ENCODE measurements around the gene CMTM8. TPM values are rescaled to one million over a fixed set of nuclear protein-coding genes. Genes with fewer than 3 reads are reported as not detected.
A peak's percentile ranks its signal among the peaks of the same experiment; 100 is the strongest.

The CMTM8 gene
- total RNA-seq, 1 experiment from 2014 or later = 28.5 TPM

DNA sequence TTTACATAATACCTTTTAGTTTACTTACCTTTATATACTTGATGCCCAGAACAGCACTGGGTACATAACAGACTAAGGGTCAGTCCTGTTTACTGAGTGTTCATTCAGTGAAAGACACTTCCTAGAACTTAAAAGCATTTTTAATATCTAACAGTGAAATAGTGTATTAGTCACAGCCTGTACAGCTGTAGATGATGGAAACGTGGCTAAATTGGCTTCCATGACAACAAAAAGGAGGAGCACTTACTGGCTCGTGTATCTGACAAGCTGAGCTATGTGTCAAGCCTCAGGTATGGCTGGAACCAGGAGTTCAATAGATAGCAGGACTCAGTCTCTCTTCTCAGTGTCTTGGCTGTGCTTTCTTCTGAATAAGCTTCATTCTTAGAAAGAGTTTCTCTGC, 40.2 kb downstream of the CMTM8 start:
- TF ChIP-seq CTCF (IDR thresholded peaks at IDR 0.05; ENCODE audit: insufficient read depth in 1 of 2, low read depth in 1 of 2, low read length in 1 of 2, severe bottlenecking in 1 of 2, unreplicated experiment in 1 of 2) = no peak
- H3K4me1 ChIP-seq = peaks cover 43% of the 10 kb centered on the region
- Mint-ChIP-seq H3K36me3 (ENCODE audit: insufficient read depth, unreplicated experiment) (no peaks in the 10 kb centered on the region), H3K4me3 (ENCODE audit: unreplicated experiment) (no peak overlapping the region), H3K27ac (ENCODE audit: unreplicated experiment) (no peak overlapping the region), H3K27me3 (ENCODE audit: insufficient read depth, unreplicated experiment) (no peaks in the 10 kb centered on the region), H3K4me1 (ENCODE audit: low read depth, unreplicated experiment) (peaks cover 34% of the 10 kb centered on the region), H3K9me3 (ENCODE audit: unreplicated experiment) (no peaks in the 10 kb centered on the region)
- no peaks in the 10 kb centered on the region for H3K27me3 ChIP-seq (replicated peaks; ENCODE audit: control insufficient read depth, insufficient read depth, low read length)
- no peak for DNase-seq
- no TSS peak for BruUV-seq (replicated peaks)
- H3K9me3 ChIP-seq = no peaks in the 10 kb centered on the region
- no peaks in the 10 kb centered on the region for H3K36me3 ChIP-seq (ENCODE audit: control insufficient read depth, insufficient read depth, low read length)
- no peak overlapping the region for H3K4me3 ChIP-seq (ENCODE audit: low read depth, low read length)
- ChIA-PET CTCF (no interaction called here), POLR2A (no interaction called here)
- intact Hi-C loops (cut with micrococcal nuclease; ENCODE audit: unreplicated experiment) = no loop called here

DNA sequence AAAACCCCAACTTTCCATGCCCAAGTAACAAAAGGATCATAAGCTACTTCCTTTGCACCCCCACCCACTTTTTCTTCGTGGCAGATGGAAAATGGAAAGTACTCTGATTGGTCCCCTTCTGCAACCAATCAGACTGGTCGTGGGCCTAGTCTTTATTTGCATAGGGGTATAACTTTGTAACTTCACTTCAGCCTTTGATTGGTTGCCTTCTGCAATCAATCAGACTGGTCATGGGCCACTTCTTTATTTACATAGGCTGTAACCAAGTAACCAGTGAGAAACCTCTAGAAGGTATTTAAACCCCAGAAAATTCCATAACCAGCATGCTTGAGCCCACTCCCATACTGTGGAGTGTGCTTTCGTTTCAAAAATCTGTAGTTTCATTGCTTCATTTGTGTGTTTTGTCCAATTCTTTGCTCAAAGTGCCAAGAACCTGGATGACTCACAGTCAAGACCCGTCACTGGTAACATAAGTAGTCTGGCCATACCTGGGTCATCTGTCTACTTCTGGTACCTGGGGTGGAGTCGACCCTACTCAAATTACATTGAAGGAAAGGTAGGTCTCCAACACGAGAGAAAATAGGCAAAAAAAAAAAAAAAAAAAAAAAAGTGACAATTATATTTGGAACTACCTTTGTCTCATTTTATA, 41.9 kb downstream of the CMTM8 start:
- peaks cover 34% of the 10 kb centered on the region for H3K4me1 Mint-ChIP-seq (ENCODE audit: low read depth, unreplicated experiment)
- no peak for TF ChIP-seq CTCF (IDR thresholded peaks at IDR 0.05; ENCODE audit: insufficient read depth in 1 of 2, low read depth in 1 of 2, low read length in 1 of 2, severe bottlenecking in 1 of 2, unreplicated experiment in 1 of 2)
- ChIA-PET POLR2A (no interaction called here), CTCF (no interaction called here)
- H3K27me3 Mint-ChIP-seq (ENCODE audit: insufficient read depth, unreplicated experiment) = no peaks in the 10 kb centered on the region
- no peak overlapping the region for H3K4me3 Mint-ChIP-seq (ENCODE audit: unreplicated experiment)
- Histone ChIP-seq H3K27me3 (replicated peaks; ENCODE audit: control insufficient read depth, insufficient read depth, low read length) (no peaks in the 10 kb centered on the region), H3K4me1 (peaks cover 56% of the 10 kb centered on the region), H3K9me3 (no peaks in the 10 kb centered on the region), H3K36me3 (ENCODE audit: control insufficient read depth, insufficient read depth, low read length) (no peaks in the 10 kb centered on the region), H3K4me3 (ENCODE audit: low read depth, low read length) (no peak overlapping the region)
- peak overlapping the region; percentile 2 for H3K27ac Mint-ChIP-seq (ENCODE audit: unreplicated experiment)
- BruUV-seq (replicated peaks) = no TSS peak
- no peaks in the 10 kb centered on the region for H3K36me3 Mint-ChIP-seq (ENCODE audit: insufficient read depth, unreplicated experiment)
- no peaks in the 10 kb centered on the region for H3K9me3 Mint-ChIP-seq (ENCODE audit: unreplicated experiment)
- DNase-seq = no peak
- intact Hi-C loops (cut with micrococcal nuclease; ENCODE audit: unreplicated experiment) = loop anchor here (5.0 kb wide), 1 partner anchor 43 kb away; the partner anchor contains the start of gene CMTM8

DNA sequence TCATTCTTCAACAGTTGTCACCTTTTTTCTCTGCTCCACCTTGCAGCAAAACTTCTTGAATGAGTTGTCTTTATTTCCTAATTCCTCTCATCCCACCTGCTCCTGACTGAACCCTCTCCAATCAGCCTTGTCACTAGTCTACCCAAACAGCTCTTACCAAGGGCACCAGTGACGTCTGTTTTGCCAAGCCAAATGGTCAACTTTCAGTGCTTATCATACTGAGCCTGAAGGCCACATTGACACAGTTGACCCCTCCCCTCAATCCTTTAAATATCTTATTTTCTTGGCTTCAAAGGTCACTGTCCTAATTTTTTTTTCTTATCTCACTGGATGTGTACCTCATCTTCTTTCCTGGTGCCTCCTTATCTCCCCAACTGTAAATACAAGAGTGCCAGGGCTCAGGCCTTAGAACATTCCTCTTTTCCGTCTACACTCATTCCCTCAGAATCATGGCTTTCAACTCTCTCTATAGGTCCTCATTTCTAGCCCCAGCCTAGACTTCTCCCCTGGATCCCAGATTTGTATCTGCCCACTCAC, 43.2 kb downstream of the CMTM8 start:
- peaks cover 27% of the 10 kb centered on the region for H3K4me1 Mint-ChIP-seq (ENCODE audit: low read depth, unreplicated experiment)
- TF ChIP-seq CTCF (IDR thresholded peaks at IDR 0.05; ENCODE audit: insufficient read depth in 1 of 2, low read depth in 1 of 2, low read length in 1 of 2, severe bottlenecking in 1 of 2, unreplicated experiment in 1 of 2) = no peak
- no peaks in the 10 kb centered on the region for H3K27me3 Mint-ChIP-seq (ENCODE audit: insufficient read depth, unreplicated experiment)
- peak in 1 of 2 experiments; percentile 19 for DNase-seq
- intact Hi-C loops (cut with micrococcal nuclease; ENCODE audit: unreplicated experiment) = loop anchor here (5.0 kb wide), 1 partner anchor 44 kb away; the partner anchor contains the start of gene CMTM8
- Histone ChIP-seq H3K27me3 (replicated peaks; ENCODE audit: control insufficient read depth, insufficient read depth, low read length) (no peaks in the 10 kb centered on the region), H3K4me1 (peaks cover 47% of the 10 kb centered on the region), H3K9me3 (no peaks in the 10 kb centered on the region), H3K4me3 (ENCODE audit: low read depth, low read length) (no peak overlapping the region), H3K36me3 (ENCODE audit: control insufficient read depth, insufficient read depth, low read length) (no peaks in the 10 kb centered on the region)
- H3K9me3 Mint-ChIP-seq (ENCODE audit: unreplicated experiment) = no peaks in the 10 kb centered on the region
- H3K27ac Mint-ChIP-seq (ENCODE audit: unreplicated experiment) = peak overlapping the region; percentile 2
- ChIA-PET POLR2A (no interaction called here), CTCF (no interaction called here)
- H3K4me3 Mint-ChIP-seq (ENCODE audit: unreplicated experiment) = peak overlapping the region; percentile 4
- no peaks in the 10 kb centered on the region for H3K36me3 Mint-ChIP-seq (ENCODE audit: insufficient read depth, unreplicated experiment)
- no TSS peak for BruUV-seq (replicated peaks)
